Measurements from ENCODE around the gene OR4D1. TPM values are rescaled to one million over a fixed set of nuclear protein-coding genes. Genes with fewer than 3 reads are reported as not detected.

Gene OR4D1
- total RNA-seq, 2 donors from 2014 or later, result 0.34 TPM; not detected in 1

GRCh38 chr17:58196610-58197009, 48.4 kb downstream of the OR4D1 start:
- WGBS, result 88% methylated on average over 7 of the region's 7 CpGs
- Histone ChIP-seq H3K4me3 (no peak overlapping the region), H3K9me3 (no peaks in the 10 kb centered on the region), H3K27me3 (replicated peaks; ENCODE audit: insufficient read depth) (peaks cover 5% of the 10 kb centered on the region), H3K36me3 (no peaks in the 10 kb centered on the region), H3K4me1 (replicated peaks) (no peaks in the 10 kb centered on the region), H3K27ac (no peak overlapping the region)
- DNase-seq (ENCODE audit: low spot score), result no peak
- intact Hi-C loops (cut with DNase I), result no loop called here
- TF ChIP-seq POLR2AphosphoS5 (IDR thresholded peaks at IDR 0.05), result no peak
- no peak for TF ChIP-seq POLR2A (IDR thresholded peaks at IDR 0.05)
- TF ChIP-seq, protein P1, sequence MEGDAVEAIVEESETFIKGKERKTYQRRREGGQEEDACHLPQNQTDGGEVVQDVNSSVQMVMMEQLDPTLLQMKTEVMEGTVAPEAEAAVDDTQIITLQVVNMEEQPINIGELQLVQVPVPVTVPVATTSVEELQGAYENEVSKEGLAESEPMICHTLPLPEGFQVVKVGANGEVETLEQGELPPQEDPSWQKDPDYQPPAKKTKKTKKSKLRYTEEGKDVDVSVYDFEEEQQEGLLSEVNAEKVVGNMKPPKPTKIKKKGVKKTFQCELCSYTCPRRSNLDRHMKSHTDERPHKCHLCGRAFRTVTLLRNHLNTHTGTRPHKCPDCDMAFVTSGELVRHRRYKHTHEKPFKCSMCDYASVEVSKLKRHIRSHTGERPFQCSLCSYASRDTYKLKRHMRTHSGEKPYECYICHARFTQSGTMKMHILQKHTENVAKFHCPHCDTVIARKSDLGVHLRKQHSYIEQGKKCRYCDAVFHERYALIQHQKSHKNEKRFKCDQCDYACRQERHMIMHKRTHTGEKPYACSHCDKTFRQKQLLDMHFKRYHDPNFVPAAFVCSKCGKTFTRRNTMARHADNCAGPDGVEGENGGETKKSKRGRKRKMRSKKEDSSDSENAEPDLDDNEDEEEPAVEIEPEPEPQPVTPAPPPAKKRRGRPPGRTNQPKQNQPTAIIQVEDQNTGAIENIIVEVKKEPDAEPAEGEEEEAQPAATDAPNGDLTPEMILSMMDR (IDR thresholded peaks at IDR 0.05), result no peak

DNA sequence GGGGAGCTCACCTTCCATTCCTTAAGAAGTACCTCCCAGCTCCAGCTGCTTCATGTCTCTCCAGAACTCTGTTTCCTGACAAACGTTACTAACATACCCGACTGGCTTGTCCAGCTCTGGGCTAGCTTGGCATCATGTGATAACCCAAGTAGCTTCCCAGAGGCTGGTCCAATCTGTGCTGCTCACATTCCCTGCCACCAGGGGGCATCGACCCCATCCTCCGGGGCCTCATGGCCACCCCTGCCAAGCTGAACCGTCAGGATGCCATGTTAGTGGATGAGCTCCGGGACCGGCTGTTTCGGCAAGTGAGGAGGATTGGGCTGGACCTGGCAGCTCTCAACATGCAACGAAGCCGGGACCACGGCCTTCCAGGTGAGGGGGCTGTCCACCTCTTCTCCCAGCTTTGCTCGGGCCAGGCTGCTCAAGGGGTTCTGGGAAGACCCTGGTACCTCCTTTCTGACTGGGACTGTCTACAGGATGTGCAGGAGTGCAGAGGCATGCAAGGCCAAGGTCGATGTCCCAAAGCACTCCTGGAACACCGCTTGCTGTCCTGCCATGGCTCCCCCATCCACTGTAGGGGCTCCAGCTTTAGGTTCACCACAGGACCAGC, 51.9 kb downstream of the OR4D1 start:
- H3K36me3 ChIP-seq, result no peaks in the 10 kb centered on the region
- no peak overlapping the region for H3K27ac ChIP-seq
- no peaks in the 10 kb centered on the region for H3K27me3 ChIP-seq (replicated peaks; ENCODE audit: insufficient read depth)
- H3K9me3 ChIP-seq, result no peaks in the 10 kb centered on the region
- TF ChIP-seq, protein P1 (IDR thresholded peaks at IDR 0.05), result peak in 2 of 4 experiments; percentile 15 to 24
- TF ChIP-seq POLR2A (IDR thresholded peaks at IDR 0.05), result no peak
- TF ChIP-seq POLR2AphosphoS5 (IDR thresholded peaks at IDR 0.05), result no peak
- no peaks in the 10 kb centered on the region for H3K4me1 ChIP-seq (replicated peaks)
- intact Hi-C loops (cut with DNase I), result no loop called here
- peak; percentile 20 for DNase-seq (ENCODE audit: low spot score)
- 44% methylated on average over 14 of the region's 14 CpGs for WGBS
- no peak overlapping the region for H3K4me3 ChIP-seq

GRCh38 chr17:58202859-58203258, 54.7 kb downstream of the OR4D1 start:
- WGBS, result 67% methylated on average over 7 of the region's 7 CpGs
- no peaks in the 10 kb centered on the region for H3K36me3 ChIP-seq
- intact Hi-C loops (cut with DNase I), result no loop called here

GRCh38 chr17:58204796-58205195, 56.6 kb downstream of the OR4D1 start:
- H3K27ac ChIP-seq, result no peak overlapping the region
- H3K9me3 ChIP-seq, result no peaks in the 10 kb centered on the region
- H3K36me3 ChIP-seq, result no peaks in the 10 kb centered on the region
- DNase-seq (ENCODE audit: low spot score), result no peak
- 91% methylated on average over 5 of the region's 5 CpGs for WGBS
- no peak overlapping the region for H3K4me3 ChIP-seq
- H3K4me1 ChIP-seq (replicated peaks), result no peaks in the 10 kb centered on the region
- TF ChIP-seq POLR2AphosphoS5 (IDR thresholded peaks at IDR 0.05) (no peak), POLR2A (IDR thresholded peaks at IDR 0.05) (no peak)
- TF ChIP-seq, protein P1 (IDR thresholded peaks at IDR 0.05), result no peak
- intact Hi-C loops (cut with DNase I), result no loop called here
- H3K27me3 ChIP-seq (replicated peaks; ENCODE audit: insufficient read depth), result no peaks in the 10 kb centered on the region

More at GRCh38 chr17:58202859-58203258, 54.7 kb downstream of the OR4D1 start:
- Histone ChIP-seq H3K9me3 (no peaks in the 10 kb centered on the region), H3K4me1 (replicated peaks) (no peaks in the 10 kb centered on the region), H3K27ac (no peak overlapping the region), H3K27me3 (replicated peaks; ENCODE audit: insufficient read depth) (no peaks in the 10 kb centered on the region), H3K4me3 (no peak overlapping the region)
- TF ChIP-seq POLR2A (IDR thresholded peaks at IDR 0.05) (no peak), POLR2AphosphoS5 (IDR thresholded peaks at IDR 0.05) (no peak)
- TF ChIP-seq, protein P1 (IDR thresholded peaks at IDR 0.05), result no peak
- no peak for DNase-seq (ENCODE audit: low spot score)

GRCh38 chr17:58205936-58206335, 57.8 kb downstream of the OR4D1 start:
- no peaks in the 10 kb centered on the region for H3K36me3 ChIP-seq
- WGBS, result 95% methylated on average over 11 of the region's 11 CpGs
- TF ChIP-seq POLR2A (IDR thresholded peaks at IDR 0.05) (no peak), POLR2AphosphoS5 (IDR thresholded peaks at IDR 0.05) (no peak)
- TF ChIP-seq, protein P1 (IDR thresholded peaks at IDR 0.05), result no peak
- H3K27me3 ChIP-seq (replicated peaks; ENCODE audit: insufficient read depth), result no peaks in the 10 kb centered on the region
- H3K9me3 ChIP-seq, result no peaks in the 10 kb centered on the region
- intact Hi-C loops (cut with DNase I), result no loop called here
- no peaks in the 10 kb centered on the region for H3K4me1 ChIP-seq (replicated peaks)
- no peak overlapping the region for H3K4me3 ChIP-seq
- H3K27ac ChIP-seq, result no peak overlapping the region
- no peak for DNase-seq (ENCODE audit: low spot score)

All from prostate gland (tissue), 2 donors.